ENCODE measurements around the gene MYT1. TPM values are rescaled to one million over a fixed set of nuclear protein-coding genes. Genes with fewer than 3 reads are reported as not detected.
A peak's percentile ranks its signal among the peaks of the same experiment; 100 is the strongest.

The MYT1 gene
- total and polyA plus RNA-seq, 2 of the 13 experiments (the other 11 are each of a cell fraction or from before 2014, with no cell fraction given) = 0.58 to 2.5 TPM

DNA sequence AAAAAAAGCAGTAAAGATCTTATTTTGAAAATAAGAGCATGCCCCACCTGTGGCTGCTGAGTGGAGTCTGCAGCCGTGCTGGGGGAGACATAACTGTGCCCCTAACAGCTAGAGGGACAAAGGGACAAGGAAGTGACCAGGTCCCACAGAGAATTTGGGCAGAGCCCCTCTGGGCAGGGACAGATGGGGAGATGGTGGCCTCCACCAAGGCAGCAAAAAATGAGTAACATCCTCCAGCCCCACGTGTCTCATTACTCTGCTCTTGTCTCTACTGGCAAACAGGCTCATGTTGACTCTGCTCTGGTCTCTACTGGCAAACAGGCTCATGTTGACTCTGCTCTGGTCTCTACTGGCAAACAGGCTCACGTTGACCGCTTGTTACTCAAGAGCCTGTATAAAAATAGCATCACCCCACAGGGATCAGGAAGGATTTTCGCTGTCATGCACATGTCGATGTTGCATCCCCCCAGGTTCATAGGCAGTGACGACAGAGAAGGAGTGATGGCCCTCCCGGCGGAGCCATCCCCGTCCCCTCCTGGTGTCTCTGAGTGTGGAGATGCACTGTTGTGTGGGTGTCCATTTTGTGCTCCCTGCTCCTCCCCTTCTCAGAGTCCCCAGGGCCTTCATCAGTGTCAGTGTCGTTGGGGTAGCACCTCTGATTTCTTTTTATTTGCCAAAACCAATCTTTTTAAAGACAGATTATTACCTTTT is 74.0 kb downstream of the MYT1 start (continued):
- TF ChIP-seq PATZ1 (CRISPR knock-in tag; IDR thresholded peaks at IDR 0.05) (peak; percentile 58), SIN3A (IDR thresholded peaks at IDR 0.05; ENCODE audit: borderline replicate concordance, low read depth, low read length) (no peak), ZNF720 (CRISPR knock-in tag; IDR thresholded peaks at IDR 0.05) (no peak), TBX3 (IDR thresholded peaks at IDR 0.05; ENCODE audit: borderline replicate concordance) (no peak), SP1 (IDR thresholded peaks at IDR 0.05) (no peak), SP1 (CRISPR knock-in tag; IDR thresholded peaks at IDR 0.05) (no peak), MXD3 (CRISPR knock-in tag; IDR thresholded peaks at IDR 0.05) (no peak; the same call in 1 of the 2 replicates), NR0B2 (CRISPR knock-in tag; IDR thresholded peaks at IDR 0.05) (no peak), TMF1 (CRISPR knock-in tag; IDR thresholded peaks at IDR 0.05; ENCODE audit: low read depth) (no peak), BCL6 (CRISPR knock-in tag; IDR thresholded peaks at IDR 0.05) (peak; percentile 85; the same call in 1 of the 2 replicates), NFIB (CRISPR knock-in tag; IDR thresholded peaks at IDR 0.05; ENCODE audit: borderline replicate concordance) (no peak), MIER3 (CRISPR knock-in tag; IDR thresholded peaks at IDR 0.05; ENCODE audit: borderline replicate concordance) (peak; percentile 49; the same call in 1 of the 2 replicates), SP140L (CRISPR knock-in tag; IDR thresholded peaks at IDR 0.05; ENCODE audit: borderline replicate concordance) (no peak), ZNF124 (CRISPR knock-in tag; IDR thresholded peaks at IDR 0.05) (no peak; the same call in none of the 2 replicates), ZNF331 (CRISPR knock-in tag; IDR thresholded peaks at IDR 0.05) (peak; percentile 93), POLR2AphosphoS5 (IDR thresholded peaks at IDR 0.05; ENCODE audit: low read depth, low read length) (0 out of 2 replicates have a peak, but pooled peaks have one; percentile 11), KLF6 (CRISPR knock-in tag; IDR thresholded peaks at IDR 0.05) (0 out of 2 replicates have a peak, but pooled peaks have one; percentile 53), SALL2 (CRISPR knock-in tag; IDR thresholded peaks at IDR 0.05) (peak; percentile 49; the same call in 1 of the 2 replicates), HMGXB4 (CRISPR knock-in tag; IDR thresholded peaks at IDR 0.05; ENCODE audit: borderline replicate concordance in 1 of 2, low read depth in 1 of 2) (no peak; a peak in 1 of 4 replicates), MATR3 (CRISPR knock-in tag; IDR thresholded peaks at IDR 0.05) (no peak), PCBP1 (IDR thresholded peaks at IDR 0.05; ENCODE audit: borderline replicate concordance, low read depth, low read length) (no peak), ZNF234 (CRISPR knock-in tag; conservative IDR thresholded peaks at IDR 0.05) (no peak), ZMAT3 (CRISPR knock-in tag; conservative IDR thresholded peaks at IDR 0.05) (0 out of 2 replicates have a peak, but pooled peaks have one; percentile 66), ETV5 (CRISPR knock-in tag; IDR thresholded peaks at IDR 0.05; ENCODE audit: borderline replicate concordance) (peak; percentile 55; the same call in 1 of the 2 replicates), SMAD3 (CRISPR knock-in tag; IDR thresholded peaks at IDR 0.05) (no peak), MED13 (CRISPR knock-in tag; IDR thresholded peaks at IDR 0.05) (no peak), ZFP90 (CRISPR knock-in tag; IDR thresholded peaks at IDR 0.05; ENCODE audit: borderline replicate concordance) (0 out of 2 replicates have a peak, but pooled peaks have one; percentile 73)

Measured in HepG2 (cell line).